GM21576 (cell line): ENCODE data around the gene MAGI2.

Experiments used
- ATAC-seq: cut with Tn5 transposase; IDR thresholded peaks from one replicate; pipeline ENCODE4 v1.9.1; 2021; ENCODE audit warnings: mild to moderate bottlenecking, moderate library complexity; ENCODE audit not compliant: unreplicated experiment

Gene MAGI2

GRCh38 chr7:78396210-78396609 lies 1057.3 kb downstream of the MAGI2 start:
- ATAC-seq = no peak

- no peak for ATAC-seq
Measured at GRCh38 chr7:78395298-78396036, 1058.0 kb downstream of the MAGI2 start.

GRCh38 chr7:78389022-78389421 lies 1064.4 kb downstream of the MAGI2 start:
- no peak for ATAC-seq

- ATAC-seq = no peak
Measured at GRCh38 chr7:78386520-78386919, 1066.9 kb downstream of the MAGI2 start.

GRCh38 chr7:78383096-78383880 lies 1070.2 kb downstream of the MAGI2 start:
- no peak for ATAC-seq

GRCh38 chr7:78379148-78379547 lies 1074.3 kb downstream of the MAGI2 start:
- no peak for ATAC-seq

- no peak for ATAC-seq
Measured at GRCh38 chr7:78377532-78377931, 1075.9 kb downstream of the MAGI2 start.

- no peak for ATAC-seq
Measured at GRCh38 chr7:78370936-78371335, 1082.5 kb downstream of the MAGI2 start.

GRCh38 chr7:78368771-78369170 lies 1084.7 kb downstream of the MAGI2 start:
- no peak for ATAC-seq

- no peak for ATAC-seq
Measured at GRCh38 chr7:78367280-78367773, 1086.1 kb downstream of the MAGI2 start.

- ATAC-seq = no peak
Measured at GRCh38 chr7:78363866-78364265, 1089.6 kb downstream of the MAGI2 start.

GRCh38 chr7:78359836-78360235 lies 1093.6 kb downstream of the MAGI2 start:
- no peak for ATAC-seq

GRCh38 chr7:78357709-78358108 lies 1095.8 kb downstream of the MAGI2 start:
- no peak for ATAC-seq

GRCh38 chr7:78355834-78356233 lies 1097.6 kb downstream of the MAGI2 start:
- ATAC-seq = no peak

GRCh38 chr7:78350926-78351325 lies 1102.5 kb downstream of the MAGI2 start:
- no peak for ATAC-seq

GRCh38 chr7:78350391-78350790 lies 1103.1 kb downstream of the MAGI2 start:
- no peak for ATAC-seq

GRCh38 chr7:78346827-78347226 lies 1106.6 kb downstream of the MAGI2 start:
- no peak for ATAC-seq

- no peak for ATAC-seq
Measured at GRCh38 chr7:78345979-78346378, 1107.5 kb downstream of the MAGI2 start.

- ATAC-seq = no peak
Measured at GRCh38 chr7:78345293-78345911, 1108.1 kb downstream of the MAGI2 start.

- no peak for ATAC-seq
Measured at GRCh38 chr7:78334426-78334825, 1119.0 kb downstream of the MAGI2 start.

GRCh38 chr7:78333530-78334425 lies 1119.7 kb downstream of the MAGI2 start:
- no peak for ATAC-seq
